ENCODE data around the gene SLC38A8.

- TF ChIP-seq CTCF (IDR thresholded peaks at IDR 0.05) (no peak), POLR2A (IDR thresholded peaks at IDR 0.05) (no peak), POLR2AphosphoS5 (IDR thresholded peaks at IDR 0.05) (no peak)
Observed at GRCh38 chr16:83971165-83972130, 71.1 kb downstream of the SLC38A8 start.
